Measurements from ENCODE around the gene TOMM40L.

TOMM40L gene

DNA sequence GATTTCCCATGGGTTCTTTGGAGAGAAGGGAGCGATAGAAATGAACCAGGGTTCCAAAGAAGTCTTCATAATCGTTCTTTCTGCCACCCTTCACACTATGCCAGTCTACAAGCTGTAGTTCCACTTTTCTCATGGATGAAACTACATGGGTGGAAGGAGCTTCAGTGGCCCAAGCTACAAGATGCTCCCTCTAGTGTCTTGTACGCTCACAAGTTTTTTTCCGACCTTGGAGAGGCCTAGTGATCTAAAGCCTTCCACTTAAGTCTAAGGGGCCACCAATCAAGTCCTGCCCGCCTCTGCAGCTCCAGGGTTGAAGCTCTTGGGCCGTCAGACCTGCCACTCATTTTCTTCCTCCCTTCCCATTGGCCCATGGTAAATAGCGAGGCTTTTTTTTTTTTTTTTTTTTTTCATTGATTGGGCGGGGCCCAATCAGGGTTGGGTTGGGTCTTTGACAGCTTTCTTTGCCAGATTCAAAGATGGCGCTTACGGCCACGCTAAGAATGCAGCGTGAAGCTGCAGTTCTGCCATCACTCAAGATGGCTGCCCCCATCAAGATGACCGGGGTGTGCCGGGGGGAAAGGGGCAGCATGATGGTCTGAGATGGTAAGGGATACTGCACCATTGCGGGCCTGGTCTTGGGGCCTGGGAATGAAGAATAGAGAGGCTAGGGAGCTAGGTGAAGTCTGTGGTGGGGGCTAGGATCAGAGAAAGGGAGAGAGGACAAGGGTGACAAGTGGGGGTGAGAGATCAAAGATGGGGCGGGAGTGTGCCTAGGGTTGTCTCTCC lies at the start of gene TOMM40L:
Gene TOMM40L (plus strand): TSS at position 527 of the 786 bp plus-strand sequence. CDS start 430 bp downstream, outside the sequence.
- H3K79me2 ChIP-seq (ENCODE audit: insufficient read depth, low read length) = no peaks in the 10 kb centered on the region
- H3K9me2 ChIP-seq (ENCODE audit: low read depth, low read length) = no peaks in the 10 kb centered on the region
- peaks cover 24% of the 10 kb centered on the region for H3K4me1 ChIP-seq (ENCODE audit: insufficient read depth, low read length, severe bottlenecking)
- peak within 1 kb of the TSS; percentile 15; the same call in 1 of the 2 replicates for H2AFZ ChIP-seq (ENCODE audit: low read length)
- H3K9me3 ChIP-seq (ENCODE audit: low read length) = no peaks in the 10 kb centered on the region
- no peak for TF ChIP-seq EZH2 (IDR thresholded peaks at IDR 0.05; ENCODE audit: borderline replicate concordance, low read length)
- TF ChIP-seq, protein P1, sequence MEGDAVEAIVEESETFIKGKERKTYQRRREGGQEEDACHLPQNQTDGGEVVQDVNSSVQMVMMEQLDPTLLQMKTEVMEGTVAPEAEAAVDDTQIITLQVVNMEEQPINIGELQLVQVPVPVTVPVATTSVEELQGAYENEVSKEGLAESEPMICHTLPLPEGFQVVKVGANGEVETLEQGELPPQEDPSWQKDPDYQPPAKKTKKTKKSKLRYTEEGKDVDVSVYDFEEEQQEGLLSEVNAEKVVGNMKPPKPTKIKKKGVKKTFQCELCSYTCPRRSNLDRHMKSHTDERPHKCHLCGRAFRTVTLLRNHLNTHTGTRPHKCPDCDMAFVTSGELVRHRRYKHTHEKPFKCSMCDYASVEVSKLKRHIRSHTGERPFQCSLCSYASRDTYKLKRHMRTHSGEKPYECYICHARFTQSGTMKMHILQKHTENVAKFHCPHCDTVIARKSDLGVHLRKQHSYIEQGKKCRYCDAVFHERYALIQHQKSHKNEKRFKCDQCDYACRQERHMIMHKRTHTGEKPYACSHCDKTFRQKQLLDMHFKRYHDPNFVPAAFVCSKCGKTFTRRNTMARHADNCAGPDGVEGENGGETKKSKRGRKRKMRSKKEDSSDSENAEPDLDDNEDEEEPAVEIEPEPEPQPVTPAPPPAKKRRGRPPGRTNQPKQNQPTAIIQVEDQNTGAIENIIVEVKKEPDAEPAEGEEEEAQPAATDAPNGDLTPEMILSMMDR (IDR thresholded peaks at IDR 0.05; ENCODE audit: low read length) = peak; percentile 67
- H3K4me3 ChIP-seq (ENCODE audit: low read depth, low read length, poor library complexity, severe bottlenecking) = peak within 1 kb of the TSS; percentile 74
- peak within 1 kb of the TSS; percentile 28 for H3K27ac ChIP-seq (ENCODE audit: low read depth, low read length, poor library complexity, severe bottlenecking)
- H3F3A ChIP-seq (ENCODE audit: insufficient read depth, low read length) = no peaks in the 10 kb centered on the region
- peaks cover 30% of the 10 kb centered on the region for H3K36me3 ChIP-seq (ENCODE audit: insufficient read depth, low read length)
- no peaks in the 10 kb centered on the region for H3K27me3 ChIP-seq (ENCODE audit: insufficient read depth, low read length)
- H4K20me1 ChIP-seq (ENCODE audit: insufficient read depth, low read length) = no peaks in the 10 kb centered on the region
- H3K4me2 ChIP-seq (ENCODE audit: low read length) = peak within 1 kb of the TSS; percentile 87
- peak within 1 kb of the TSS; percentile 77 for H3K9ac ChIP-seq (ENCODE audit: low read length)

DNA sequence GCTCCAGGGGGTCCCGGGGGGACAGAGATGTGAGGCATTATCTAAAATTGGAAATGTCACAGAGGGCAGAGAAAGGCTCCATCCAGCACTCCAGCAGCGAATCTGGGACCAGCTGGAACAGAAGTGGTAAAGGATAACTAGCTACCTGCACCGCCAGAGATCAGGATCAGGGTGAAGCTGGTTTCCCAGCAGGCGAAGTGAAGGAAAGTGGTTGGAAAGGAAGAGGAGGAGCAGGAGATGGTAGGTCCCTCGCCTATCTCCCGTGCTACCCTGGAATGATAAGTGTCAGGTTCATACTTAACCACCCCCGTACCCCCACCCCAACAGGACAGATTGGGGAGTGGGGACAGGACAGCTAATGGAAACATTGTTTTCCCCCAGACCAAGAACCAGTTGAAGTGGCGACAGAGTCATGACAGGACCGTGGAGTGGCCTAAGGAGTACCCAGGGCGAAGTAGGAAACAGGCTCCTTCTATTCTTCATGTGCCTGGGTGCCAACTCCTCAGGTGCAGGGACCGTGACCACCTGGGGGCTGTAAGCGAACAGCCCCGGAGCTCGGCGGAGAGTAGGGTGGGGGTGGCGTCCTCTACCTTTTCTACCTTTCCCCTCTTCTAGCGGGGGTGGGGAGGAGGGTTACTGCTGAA lies 49.3 kb upstream of the TOMM40L start:
- Histone ChIP-seq H3K9ac (ENCODE audit: low read length) (peak overlapping the region; percentile 70), H3K27me3 (ENCODE audit: insufficient read depth, low read length) (no peaks in the 10 kb centered on the region), H2AFZ (ENCODE audit: low read length) (no peak overlapping the region), H3K9me3 (ENCODE audit: low read length) (no peaks in the 10 kb centered on the region), H3K4me1 (ENCODE audit: insufficient read depth, low read length, severe bottlenecking) (peaks cover 31% of the 10 kb centered on the region), H3K4me2 (ENCODE audit: low read length) (peak overlapping the region; percentile 97), H3K4me3 (ENCODE audit: low read depth, low read length, poor library complexity, severe bottlenecking) (peak overlapping the region; percentile 74), H3F3A (ENCODE audit: insufficient read depth, low read length) (no peaks in the 10 kb centered on the region), H4K20me1 (ENCODE audit: insufficient read depth, low read length) (no peaks in the 10 kb centered on the region), H3K27ac (ENCODE audit: low read depth, low read length, poor library complexity, severe bottlenecking) (peak overlapping the region; percentile 83), H3K79me2 (ENCODE audit: insufficient read depth, low read length) (no peaks in the 10 kb centered on the region), H3K36me3 (ENCODE audit: insufficient read depth, low read length) (peaks cover 38% of the 10 kb centered on the region), H3K9me2 (ENCODE audit: low read depth, low read length) (no peaks in the 10 kb centered on the region)
- TF ChIP-seq, protein P1 (IDR thresholded peaks at IDR 0.05; ENCODE audit: low read length) = no peak
- no peak for TF ChIP-seq EZH2 (IDR thresholded peaks at IDR 0.05; ENCODE audit: borderline replicate concordance, low read length)

DNA sequence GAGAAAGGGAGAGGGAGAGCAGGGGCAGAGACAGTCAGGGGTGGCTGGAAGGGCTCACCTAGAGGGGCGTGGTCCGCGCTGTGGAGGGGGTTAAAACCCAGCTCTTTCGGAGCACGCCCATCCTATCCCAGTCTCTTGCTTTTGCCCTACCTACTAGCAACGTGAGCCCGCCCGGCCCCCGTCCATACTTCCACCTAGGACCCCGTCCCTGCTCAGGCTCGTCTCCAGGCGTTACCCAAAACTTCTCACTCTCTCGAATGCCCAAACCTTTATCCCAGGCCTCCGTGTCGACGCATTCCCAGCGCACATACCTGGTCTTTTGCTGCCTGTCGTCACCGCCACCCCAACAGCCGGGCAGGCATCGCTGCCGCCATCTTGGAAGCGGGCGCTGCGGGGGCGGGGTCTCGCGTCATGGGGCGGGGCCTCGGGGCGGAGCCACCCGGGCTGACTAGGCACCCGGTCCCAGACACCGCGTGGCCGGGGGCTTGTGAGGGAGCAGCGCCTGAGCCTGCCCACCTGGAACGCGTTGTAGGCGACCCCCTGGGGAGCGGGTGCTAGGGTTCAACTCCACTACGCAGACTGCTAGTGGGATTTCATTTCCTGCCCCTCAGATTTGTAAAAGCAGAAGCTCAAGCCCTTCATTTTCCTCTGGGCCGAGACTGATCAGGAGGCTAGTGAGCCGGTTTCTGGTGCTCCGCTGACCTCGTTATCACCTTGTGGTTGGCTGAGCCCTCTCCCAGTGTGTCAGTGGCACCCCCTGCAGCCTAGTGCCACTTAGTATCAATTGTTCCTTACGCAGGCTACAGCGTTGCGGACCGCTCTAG lies 48.5 kb upstream of the TOMM40L start, which contains the start of gene B4GALT3:
Gene B4GALT3 (minus strand): TSS at position 396 of the 824 bp plus-strand sequence. CDS start 1,447 bp downstream, outside the sequence.
- Histone ChIP-seq H3K4me1 (ENCODE audit: insufficient read depth, low read length, severe bottlenecking) (peaks cover 34% of the 10 kb centered on the region), H2AFZ (ENCODE audit: low read length) (peak within 1 kb of the TSS; percentile 87; the same call in 1 of the 2 replicates), H3K79me2 (ENCODE audit: insufficient read depth, low read length) (no peaks in the 10 kb centered on the region)

More for the DNA sequence above, 48.5 kb upstream of the TOMM40L start, which contains the start of gene B4GALT3:
- peak within 1 kb of the TSS; percentile 70 for H3K9ac ChIP-seq (ENCODE audit: low read length)
- no peaks in the 10 kb centered on the region for H3K9me2 ChIP-seq (ENCODE audit: low read depth, low read length)
- H3K4me2 ChIP-seq (ENCODE audit: low read length) = peak within 1 kb of the TSS; percentile 97
- peaks cover 31% of the 10 kb centered on the region for H3K36me3 ChIP-seq (ENCODE audit: insufficient read depth, low read length)
- TF ChIP-seq, protein P1 (IDR thresholded peaks at IDR 0.05; ENCODE audit: low read length) = peak; percentile 58
- TF ChIP-seq EZH2 (IDR thresholded peaks at IDR 0.05; ENCODE audit: borderline replicate concordance, low read length) = no peak
- H4K20me1 ChIP-seq (ENCODE audit: insufficient read depth, low read length) = no peaks in the 10 kb centered on the region
- H3K4me3 ChIP-seq (ENCODE audit: low read depth, low read length, poor library complexity, severe bottlenecking) = peak within 1 kb of the TSS; percentile 74
- no peaks in the 10 kb centered on the region for H3K27me3 ChIP-seq (ENCODE audit: insufficient read depth, low read length)
- H3K27ac ChIP-seq (ENCODE audit: low read depth, low read length, poor library complexity, severe bottlenecking) = peak within 1 kb of the TSS; percentile 83
- no peaks in the 10 kb centered on the region for H3K9me3 ChIP-seq (ENCODE audit: low read length)
- H3F3A ChIP-seq (ENCODE audit: insufficient read depth, low read length) = no peaks in the 10 kb centered on the region
